ENCODE measurements around the gene CHRM5.
"Not testable (repeated sequence)": the region's sequence is repeated elsewhere in the genome, so short reads cannot be mapped to it uniquely, and the experiment has no call there.

CHRM5 gene

GRCh38 chr15:34043813-34044212 lies 75.5 kb downstream of the CHRM5 start:
- no peak for FAIRE-seq

- FAIRE-seq: no peak
Observed at GRCh38 chr15:34046471-34047145, 78.3 kb downstream of the CHRM5 start.

GRCh38 chr15:34047893-34048775 lies 79.8 kb downstream of the CHRM5 start:
- no peak for FAIRE-seq

GRCh38 chr15:34049112-34049511 lies 80.8 kb downstream of the CHRM5 start:
- peak; percentile 66 for FAIRE-seq

GRCh38 chr15:34050385-34050784 lies 82.1 kb downstream of the CHRM5 start:
- not testable (repeated sequence) for FAIRE-seq

GRCh38 chr15:34054081-34054707 lies 85.9 kb downstream of the CHRM5 start:
- no peak for FAIRE-seq

GRCh38 chr15:34055868-34056595 lies 87.7 kb downstream of the CHRM5 start:
- peak; percentile 100 for FAIRE-seq

- FAIRE-seq: peak; percentile 96
Observed at GRCh38 chr15:34056911-34057310, 88.6 kb downstream of the CHRM5 start.

- no peak for FAIRE-seq
Observed at GRCh38 chr15:34059476-34059875, 91.2 kb downstream of the CHRM5 start.

- FAIRE-seq: no peak
Observed at GRCh38 chr15:34059946-34060345, 91.6 kb downstream of the CHRM5 start.

GRCh38 chr15:34064438-34064837 lies 96.1 kb downstream of the CHRM5 start:
- FAIRE-seq: no peak

GRCh38 chr15:34065261-34065660 lies 97.0 kb downstream of the CHRM5 start:
- no peak for FAIRE-seq

- no peak for FAIRE-seq
Observed at GRCh38 chr15:34065941-34066340, 97.6 kb downstream of the CHRM5 start.

GRCh38 chr15:34070003-34070402 lies 101.7 kb downstream of the CHRM5 start:
- FAIRE-seq: no peak

GRCh38 chr15:34076785-34077184 lies 108.5 kb downstream of the CHRM5 start:
- no peak for FAIRE-seq

GRCh38 chr15:34078900-34079299 lies 110.6 kb downstream of the CHRM5 start:
- FAIRE-seq: peak; percentile 80

- FAIRE-seq: no peak
Observed at GRCh38 chr15:34079904-34080303, 111.6 kb downstream of the CHRM5 start.

GRCh38 chr15:34084086-34084485 lies 115.8 kb downstream of the CHRM5 start:
- no peak for FAIRE-seq

- FAIRE-seq: no peak
Observed at GRCh38 chr15:34085746-34086145, 117.4 kb downstream of the CHRM5 start.

GRCh38 chr15:34099914-34100313 lies 131.6 kb downstream of the CHRM5 start:
- no peak for FAIRE-seq

GRCh38 chr15:34101366-34102174 lies 133.3 kb downstream of the CHRM5 start, which contains the start of the genes EMC7 and PGBD4:
TSS of gene EMC7 (minus strand) at chr15:34101862. CDS start at chr15:34101839, 23 bp downstream.
TSS of gene PGBD4 (plus strand) at chr15:34102083. CDS start at chr15:34102532, 449 bp downstream.
- FAIRE-seq: peak; percentile 98
